Nephron (organoid): ENCODE data around the gene TLE5.
A peak's percentile ranks its signal among the peaks of the same experiment; 100 is the strongest.

ENCODE experiments used
- H3K27ac Mint-ChIP-seq, 3 experiments: 2 replicates each; pipeline ENCODE4 v1.8.0; 2020; ENCODE audit warnings: mixed read lengths in 3 of 3, mild to moderate bottlenecking in 2 of 3, moderate library complexity in 1 of 3
- H3K27me3 Mint-ChIP-seq: 2 replicates; pipeline ENCODE4 v1.8.0; 2021; ENCODE audit warnings: low read depth, mild to moderate bottlenecking, moderate library complexity, mixed read lengths
- H3K36me3 Mint-ChIP-seq: 2 replicates; pipeline ENCODE4 v1.8.0; 2020; ENCODE audit warnings: low read depth, mixed read lengths
- H3K4me1 Mint-ChIP-seq: 2 replicates; pipeline ENCODE4 v1.8.0; 2020; ENCODE audit warnings: mixed read lengths
- H3K4me3 Mint-ChIP-seq, 3 experiments: 2 replicates each; pipeline ENCODE4 v1.8.0; 2020; ENCODE audit warnings: mild to moderate bottlenecking in 3 of 3, mixed read lengths in 3 of 3, moderate library complexity in 2 of 3
- H3K9me3 Mint-ChIP-seq: 2 replicates; pipeline ENCODE4 v1.8.0; 2020; ENCODE audit warnings: mixed read lengths
- TF ChIP-seq, protein P1 (sequence below), 3 experiments: fragments of 200-600 bp; sonication (generic); IDR thresholded peaks; one replicate each; pipeline ENCODE4 v1.5.0; 2021; ENCODE audit warnings: antibody characterized with exemption in 3 of 3; ENCODE audit not compliant: unreplicated experiment in 3 of 3

TLE5 gene

DNA sequence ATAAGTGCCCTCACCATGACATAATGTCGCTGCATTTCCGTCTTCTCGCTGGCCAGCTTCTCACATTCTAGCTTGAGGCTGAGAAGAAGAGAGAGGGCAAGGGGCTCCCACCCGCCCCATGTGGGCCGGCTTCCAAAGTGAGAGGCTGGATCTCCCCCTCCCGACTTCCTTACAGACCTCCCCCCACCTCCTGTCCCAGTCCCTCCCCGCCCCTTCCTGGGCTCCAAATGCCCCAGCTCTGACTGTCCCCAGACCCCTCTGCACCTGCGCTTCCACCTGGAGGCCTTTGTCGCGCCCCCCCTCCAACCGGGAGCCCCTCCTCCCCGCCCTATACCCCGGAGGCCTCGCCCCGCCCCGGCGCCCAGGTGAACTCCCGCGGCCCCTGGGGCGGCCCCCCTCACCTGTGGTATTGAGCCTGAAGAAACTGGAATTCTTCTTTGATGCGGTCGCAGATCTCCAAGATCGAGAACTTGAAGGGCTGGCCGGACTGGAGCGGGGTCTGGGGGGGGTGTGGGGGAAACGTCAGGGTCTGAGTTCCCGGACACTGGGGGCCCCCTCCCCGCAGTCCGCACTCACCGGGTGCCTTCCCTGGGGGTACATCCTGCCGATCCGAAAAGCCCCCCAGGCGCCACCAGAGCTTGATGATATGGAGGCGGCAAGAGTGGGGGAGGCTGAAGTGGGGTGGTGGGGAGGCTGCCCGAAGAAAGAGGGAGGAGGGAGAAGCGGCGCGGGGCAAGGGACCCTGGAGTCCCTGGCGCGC is 33.8 kb downstream of the TLE5 start:
- peaks cover 77% of the 10 kb centered on the region for H3K27me3 Mint-ChIP-seq
- peaks cover 5% of the 10 kb centered on the region for H3K4me1 Mint-ChIP-seq
- no peaks in the 10 kb centered on the region for H3K36me3 Mint-ChIP-seq
- H3K9me3 Mint-ChIP-seq = peaks cover 3% of the 10 kb centered on the region
- TF ChIP-seq, protein P1, sequence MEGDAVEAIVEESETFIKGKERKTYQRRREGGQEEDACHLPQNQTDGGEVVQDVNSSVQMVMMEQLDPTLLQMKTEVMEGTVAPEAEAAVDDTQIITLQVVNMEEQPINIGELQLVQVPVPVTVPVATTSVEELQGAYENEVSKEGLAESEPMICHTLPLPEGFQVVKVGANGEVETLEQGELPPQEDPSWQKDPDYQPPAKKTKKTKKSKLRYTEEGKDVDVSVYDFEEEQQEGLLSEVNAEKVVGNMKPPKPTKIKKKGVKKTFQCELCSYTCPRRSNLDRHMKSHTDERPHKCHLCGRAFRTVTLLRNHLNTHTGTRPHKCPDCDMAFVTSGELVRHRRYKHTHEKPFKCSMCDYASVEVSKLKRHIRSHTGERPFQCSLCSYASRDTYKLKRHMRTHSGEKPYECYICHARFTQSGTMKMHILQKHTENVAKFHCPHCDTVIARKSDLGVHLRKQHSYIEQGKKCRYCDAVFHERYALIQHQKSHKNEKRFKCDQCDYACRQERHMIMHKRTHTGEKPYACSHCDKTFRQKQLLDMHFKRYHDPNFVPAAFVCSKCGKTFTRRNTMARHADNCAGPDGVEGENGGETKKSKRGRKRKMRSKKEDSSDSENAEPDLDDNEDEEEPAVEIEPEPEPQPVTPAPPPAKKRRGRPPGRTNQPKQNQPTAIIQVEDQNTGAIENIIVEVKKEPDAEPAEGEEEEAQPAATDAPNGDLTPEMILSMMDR (IDR thresholded peaks at IDR 0.05; ENCODE audit: unreplicated experiment in 3 of 3) = no peak
- H3K4me3 Mint-ChIP-seq = peak overlapping the region; percentile 75 to 84 (median 83)
- peak overlapping the region in 1 of 3 experiments; percentile 37 for H3K27ac Mint-ChIP-seq

GRCh38 chr19:3027981-3028304 is 34.4 kb downstream of the TLE5 start:
- peaks cover 3% of the 10 kb centered on the region for H3K9me3 Mint-ChIP-seq
- no peaks in the 10 kb centered on the region for H3K36me3 Mint-ChIP-seq
- H3K4me1 Mint-ChIP-seq = peaks cover 5% of the 10 kb centered on the region
- peak overlapping the region in 2 of 3 experiments; percentile 37 to 44 for H3K27ac Mint-ChIP-seq
- peaks cover 77% of the 10 kb centered on the region for H3K27me3 Mint-ChIP-seq
- TF ChIP-seq, protein P1 (IDR thresholded peaks at IDR 0.05; ENCODE audit: unreplicated experiment in 3 of 3) = no peak
- H3K4me3 Mint-ChIP-seq = peak overlapping the region; percentile 75 to 84 (median 83)

DNA sequence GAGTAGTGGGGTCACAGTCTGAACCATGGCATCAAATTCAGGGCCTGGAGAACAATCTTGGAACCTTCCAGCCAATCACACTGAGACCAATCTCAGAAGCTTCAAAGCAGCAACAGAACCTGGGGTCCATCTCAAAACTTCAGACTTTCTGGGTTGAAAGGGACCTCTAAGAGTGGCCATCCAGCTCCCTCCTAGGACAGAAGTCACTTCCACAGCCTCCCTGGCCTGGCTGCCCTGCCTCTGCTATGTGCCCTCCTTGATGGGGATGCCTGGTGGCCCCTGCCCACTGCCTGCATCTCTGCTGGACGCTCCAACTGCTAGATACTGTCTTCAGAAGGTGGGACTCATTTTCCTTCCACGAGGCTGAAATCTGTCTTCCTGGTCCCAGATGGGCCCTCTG is 35.0 kb downstream of the TLE5 start:
- peaks cover 77% of the 10 kb centered on the region for H3K27me3 Mint-ChIP-seq
- peak overlapping the region; percentile 75 to 84 (median 83) for H3K4me3 Mint-ChIP-seq
- H3K9me3 Mint-ChIP-seq = peaks cover 3% of the 10 kb centered on the region
- peaks cover 5% of the 10 kb centered on the region for H3K4me1 Mint-ChIP-seq
- TF ChIP-seq, protein P1 (IDR thresholded peaks at IDR 0.05; ENCODE audit: unreplicated experiment in 3 of 3) = no peak
- H3K27ac Mint-ChIP-seq = peak overlapping the region in 1 of 3 experiments; percentile 44
- no peaks in the 10 kb centered on the region for H3K36me3 Mint-ChIP-seq

- Mint-ChIP-seq H3K36me3 (no peaks in the 10 kb centered on the region), H3K27ac (no peak overlapping the region), H3K9me3 (peaks cover 3% of the 10 kb centered on the region), H3K4me3 (no peak overlapping the region), H3K4me1 (peaks cover 5% of the 10 kb centered on the region), H3K27me3 (peaks cover 71% of the 10 kb centered on the region)
- TF ChIP-seq, protein P1 (IDR thresholded peaks at IDR 0.05; ENCODE audit: unreplicated experiment in 3 of 3) = no peak
Observed at GRCh38 chr19:3026768-3027167, 35.5 kb downstream of the TLE5 start.

- H3K4me3 Mint-ChIP-seq = peak overlapping the region in 2 of 3 experiments; percentile 51 to 57
- TF ChIP-seq, protein P1 (IDR thresholded peaks at IDR 0.05; ENCODE audit: unreplicated experiment in 3 of 3) = no peak
- H3K9me3 Mint-ChIP-seq = no peaks in the 10 kb centered on the region
- peaks cover 59% of the 10 kb centered on the region for H3K27me3 Mint-ChIP-seq
- no peak overlapping the region for H3K27ac Mint-ChIP-seq
- H3K36me3 Mint-ChIP-seq = no peaks in the 10 kb centered on the region
- H3K4me1 Mint-ChIP-seq = peaks cover 5% of the 10 kb centered on the region
Observed at GRCh38 chr19:3025549-3025886, 36.8 kb downstream of the TLE5 start.
